Measurements from ENCODE around the gene PRKG1. TPM values are rescaled to one million over a fixed set of nuclear protein-coding genes. Genes with fewer than 3 reads are reported as not detected.

The PRKG1 gene
- total and polyA plus RNA-seq, 2 of the 8 experiments (the other 6 are each of a cell fraction or from before 2014, with no cell fraction given) = 4.2 to 15.2 TPM

GRCh38 chr10:51711519-51711891 lies 637.2 kb downstream of the PRKG1 start:
- 91% methylated on average over 1 of the region's 1 CpG; no CpG with 5 or more reads in 1 of the 2 experiments for WGBS, 2 experiments (ENCODE audit: extremely low coverage in 1 of 2, insufficient coverage in 1 of 2, insufficient read length in 1 of 2, insufficient replicate concordance in 2 of 2, low coverage in 1 of 2, low lambda C conversion rate in 2 of 2, missing lambda C conversion rate in 1 of 2)
- H3K4me1 ChIP-seq (replicated peaks in 1 of 4; ENCODE audit: control insufficient read depth in 3 of 4, insufficient read depth in 4 of 4, low read length in 3 of 4) = peaks cover 0 to 7% (median under 1%) of the 10 kb centered on the region in 4 experiments; a peak in 1 of 7 replicates
- TF ChIP-seq SAP30 (IDR thresholded peaks at IDR 0.05; ENCODE audit: insufficient read depth, insufficient replicate concordance, low read length) (no peak), CREB1 (IDR thresholded peaks at IDR 0.05) (no peak), POLR2A (IDR thresholded peaks at IDR 0.05; ENCODE audit: control extremely low read depth in 1 of 2, low read depth in 2 of 2, low read length in 2 of 2) (no peak), SIX5 (IDR thresholded peaks at IDR 0.05; ENCODE audit: low read depth, low read length) (no peak), SIN3A (conservative IDR thresholded peaks at IDR 0.05 in 1 of 2, IDR thresholded peaks at IDR 0.05 in 1 of 2; ENCODE audit: low read depth in 1 of 2, low read length in 2 of 2) (no peak), SP2 (IDR thresholded peaks at IDR 0.05; ENCODE audit: low read length) (no peak), KDM5A (IDR thresholded peaks at IDR 0.05; ENCODE audit: low read length) (no peak), RBBP5 (IDR thresholded peaks at IDR 0.05; ENCODE audit: borderline replicate concordance, low read depth, low read length) (no peak), RAD21 (IDR thresholded peaks at IDR 0.05 in 1 of 2, conservative IDR thresholded peaks at IDR 0.05 in 1 of 2; ENCODE audit: low read depth in 2 of 2, low read length in 2 of 2) (no peak), E2F6 (IDR thresholded peaks at IDR 0.05) (no peak), TBP (IDR thresholded peaks at IDR 0.05; ENCODE audit: low read depth, low read length) (no peak), ATF3 (IDR thresholded peaks at IDR 0.05; ENCODE audit: insufficient read depth, low read depth, low read length) (no peak), TAF1 (IDR thresholded peaks at IDR 0.05; ENCODE audit: low read depth, low read length) (no peak), BRCA1 (IDR thresholded peaks at IDR 0.05; ENCODE audit: low read depth, low read length) (no peak)

More at GRCh38 chr10:51711519-51711891, 637.2 kb downstream of the PRKG1 start:
- Histone ChIP-seq H4K91ac (replicated peaks; ENCODE audit: insufficient read length, low read length) (no peak overlapping the region), H3K56ac (replicated peaks; ENCODE audit: insufficient read length, low read depth, low read length) (no peak overlapping the region), H4K8ac (ENCODE audit: extremely low read depth, insufficient read depth, low read length) (no peak overlapping the region), H3K4me3 (ENCODE audit: extremely low read depth in 1 of 4, insufficient read depth in 2 of 4, low read depth in 3 of 4, low read length in 4 of 4) (no peak overlapping the region), H3K23me2 (ENCODE audit: low read depth, low read length) (no peaks in the 10 kb centered on the region), H3K36me3 (ENCODE audit: control insufficient read depth in 2 of 4, insufficient read depth in 4 of 4, low read length in 3 of 4) (no peaks in the 10 kb centered on the region), H3K9me3 (ENCODE audit: insufficient read depth in 2 of 2, low read depth in 1 of 2, low read length in 1 of 2) (no peaks in the 10 kb centered on the region), H3K27ac (ENCODE audit: low read depth, low read length) (no peak overlapping the region), H3K14ac (ENCODE audit: insufficient read length) (no peak overlapping the region), H2BK20ac (ENCODE audit: low read length) (no peak overlapping the region), H3K18ac (ENCODE audit: extremely low read depth, low read length) (no peak overlapping the region), H2AFZ (ENCODE audit: low read length) (no peak overlapping the region), H3K79me2 (ENCODE audit: control insufficient read depth in 1 of 2, insufficient read depth in 2 of 2, low read length in 2 of 2) (no peaks in the 10 kb centered on the region), H3K79me1 (ENCODE audit: low read depth, low read length) (no peaks in the 10 kb centered on the region), H3K4me2 (ENCODE audit: insufficient read depth in 1 of 2, low read depth in 2 of 2, low read length in 2 of 2) (no peak overlapping the region), H2BK15ac (ENCODE audit: low read length) (no peak overlapping the region), H3K4ac (replicated peaks; ENCODE audit: insufficient read length, low read depth, low read length) (no peak overlapping the region), H3K23ac (ENCODE audit: insufficient read length) (no peak overlapping the region), H4K5ac (ENCODE audit: insufficient read length, low read depth, low read length) (no peak overlapping the region), H2BK5ac (ENCODE audit: low read depth, low read length) (no peak overlapping the region), H2BK12ac (ENCODE audit: low read depth, low read length) (no peak overlapping the region), H2AK5ac (ENCODE audit: low read depth, low read length) (no peak overlapping the region), H4K20me1 (replicated peaks in 1 of 2; ENCODE audit: control insufficient read depth in 1 of 2, insufficient read depth in 2 of 2, low read length in 2 of 2) (no peaks in the 10 kb centered on the region), H2BK120ac (replicated peaks; ENCODE audit: low read depth, low read length) (no peak overlapping the region), H3K9ac (replicated peaks in 1 of 4; ENCODE audit: extremely low read depth in 1 of 4, low read depth in 3 of 4, low read length in 3 of 4) (no peak overlapping the region), H3K27me3 (replicated peaks in 1 of 4; ENCODE audit: control insufficient read depth in 3 of 4, extremely low read depth in 1 of 4, insufficient read depth in 3 of 4, low read length in 3 of 4) (no peaks in the 10 kb centered on the region)
- ChIA-PET POLR2A (ENCODE audit: partially characterized antibody) (interaction anchor here (0.8 kb wide), 1 partner anchor 9 kb away, joined by 3 read pairs; no protein-coding TSS in a partner anchor), CTCF (ENCODE audit: partially characterized antibody) (interaction anchor here (0.8 kb wide), 1 partner anchor 648 kb away, joined by 3 read pairs; no protein-coding TSS in a partner anchor)
- FAIRE-seq (no peak), DNase-seq (ENCODE audit: low read depth in 1 of 2, low spot score in 2 of 2) (no peak)

Measured in H1 (cell line).